Measurements from ENCODE around the gene OVOL3. TPM values are rescaled to one million over a fixed set of nuclear protein-coding genes. Genes with fewer than 3 reads are reported as not detected.

Gene OVOL3
- not detected for total RNA-seq

DNA sequence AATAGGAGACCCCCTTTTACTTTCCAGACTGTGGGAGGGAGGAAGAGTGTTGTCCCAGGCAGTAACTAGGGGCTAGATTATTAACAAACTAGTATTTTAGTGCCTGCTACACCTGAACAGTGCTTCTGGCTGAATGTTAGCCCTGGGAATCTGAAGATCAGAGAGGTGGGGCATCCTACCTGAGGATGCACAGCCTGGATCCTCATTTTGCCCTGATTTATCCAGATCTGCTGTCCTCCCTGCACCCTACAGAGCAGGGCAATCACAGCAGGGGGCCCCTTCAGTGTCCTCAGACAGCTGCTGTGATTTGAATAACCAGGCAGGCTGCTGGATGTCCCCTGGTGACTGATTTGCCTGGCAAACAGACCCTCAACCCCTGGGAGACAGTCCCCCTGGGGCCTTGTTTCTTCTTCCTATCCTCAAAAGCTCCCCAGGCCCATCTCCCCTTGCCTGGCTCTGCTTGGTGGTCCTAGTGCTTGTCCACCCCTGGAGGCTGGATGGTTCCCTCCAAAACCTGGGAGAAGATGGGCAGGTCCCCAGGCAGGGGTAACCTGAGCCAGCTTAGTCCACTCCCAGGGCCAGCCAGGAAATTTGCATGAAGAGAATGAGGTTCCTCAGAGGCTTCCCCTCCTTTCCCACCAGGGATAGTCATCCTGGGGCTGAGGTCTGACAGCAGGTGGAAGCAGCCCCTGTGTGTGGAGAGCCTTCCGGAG lies at the start of gene OVOL3:
OVOL3 (plus strand) TSS at position 657 of the 713 bp plus-strand sequence. CDS start 60 bp downstream, outside the sequence.

GRCh38 chr19:36114721-36115452 lies 3.9 kb downstream of the OVOL3 start, which contains the start of gene POLR2I:
Gene POLR2I (minus strand): TSS chr19:36114875. CDS start chr19:36114856, 19 bp downstream.

GRCh38 chr19:36115453-36116343 lies 4.8 kb downstream of the OVOL3 start, which contains the start of gene TBCB:
Gene TBCB (plus strand): TSS chr19:36115468. CDS start chr19:36115561, 93 bp downstream.

DNA sequence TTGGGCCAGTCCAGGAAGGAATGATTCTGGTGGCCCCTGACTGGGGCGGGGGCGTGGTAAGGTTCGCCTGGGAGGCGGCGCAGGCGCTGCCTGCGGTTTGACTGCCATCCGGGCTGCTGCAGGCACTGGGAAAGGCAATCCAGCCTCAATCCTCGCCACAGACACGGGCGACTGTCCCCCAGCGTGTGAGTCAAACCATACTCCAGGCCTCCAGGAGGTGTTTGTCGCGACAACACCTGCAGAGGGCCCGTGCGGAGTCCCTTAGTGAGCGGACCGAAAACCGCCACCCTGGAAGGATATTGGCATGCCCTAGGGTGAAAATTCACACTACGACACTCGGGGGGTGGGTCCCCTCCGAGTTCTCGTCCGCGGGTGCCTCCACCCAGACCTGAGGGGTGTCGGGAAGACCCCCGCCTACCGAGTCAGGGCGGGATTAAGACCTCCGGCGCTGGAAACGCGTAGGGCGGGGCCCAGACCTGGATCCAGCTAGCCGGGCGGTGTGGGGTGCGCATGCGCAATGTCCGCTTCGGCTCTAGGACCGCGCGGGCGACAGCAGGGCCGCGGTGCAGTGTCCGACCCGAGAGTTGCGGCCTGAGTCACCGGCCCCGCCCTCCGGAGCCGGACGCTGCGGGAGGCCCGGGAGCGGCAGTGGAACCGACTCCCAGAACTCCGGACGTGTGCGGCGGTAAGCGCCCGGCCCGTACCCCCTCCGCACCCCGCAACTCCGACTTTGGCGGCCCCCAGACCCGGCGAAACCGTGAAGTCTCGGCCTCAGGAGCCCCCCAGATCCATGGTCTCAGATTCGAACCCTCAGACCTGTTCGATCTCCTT lies 28.7 kb downstream of the OVOL3 start, which contains the start of gene CAPNS1:
CAPNS1 (plus strand) TSS at position 594 of the 831 bp plus-strand sequence. CDS start 946 bp downstream, outside the sequence.

GRCh38 chr19:36152352-36153091 lies 41.6 kb downstream of the OVOL3 start, which contains the start of gene COX7A1:
Gene COX7A1 (minus strand): TSS chr19:36152447. CDS start chr19:36152407, 40 bp downstream.

Other genes starting within 250 kb of the OVOL3 start
- 10.3 TPM for gene APLP1, start 242.6 kb upstream of the OVOL3 start, total RNA-seq
- gene NFKBID, start 210.6 kb upstream of the OVOL3 start, total RNA-seq, result 12.7 TPM
- 6.9 TPM for gene HCST, start 208.6 kb upstream of the OVOL3 start, total RNA-seq
- 24.3 TPM for gene TYROBP, start 202.8 kb upstream of the OVOL3 start, total RNA-seq
- gene LRFN3, start 174.8 kb upstream of the OVOL3 start, total RNA-seq, result 9.9 TPM
- gene SDHAF1, start 116.0 kb upstream of the OVOL3 start, total RNA-seq, result 15.9 TPM
- gene SYNE4, start 102.3 kb upstream of the OVOL3 start, total RNA-seq, result 7.4 TPM
- gene ALKBH6, start 96.9 kb upstream of the OVOL3 start, total RNA-seq, result 10.3 TPM
- gene CLIP3, start 78.3 kb upstream of the OVOL3 start, total RNA-seq, result 25.7 TPM
- 6.7 TPM for gene THAP8, start 56.9 kb upstream of the OVOL3 start, total RNA-seq
- 3.2 TPM for gene WDR62, start 56.2 kb upstream of the OVOL3 start, total RNA-seq
- 56.9 TPM for gene POLR2I, start 3.7 kb downstream of the OVOL3 start, total RNA-seq
- gene TBCB, start 4.3 kb downstream of the OVOL3 start, total RNA-seq, result 89.8 TPM
- gene CAPNS1, start 28.9 kb downstream of the OVOL3 start, total RNA-seq, result 217 TPM
- 36.9 TPM for gene COX7A1, start 41.3 kb downstream of the OVOL3 start, total RNA-seq
- gene ZNF565, start 103.5 kb downstream of the OVOL3 start, total RNA-seq, result 6.7 TPM
- gene ZNF146, start 104.0 kb downstream of the OVOL3 start, total RNA-seq, result 87.3 TPM